Mammary epithelial cell (primary cell): Measurements from ENCODE around the gene WRAP73.

Experiments
- EZH2 ChIP-seq: IDR thresholded peaks from 2 replicates; pipeline ENCODE4 v1.6.1; 2012; ENCODE audit warnings: low read length, inconsistent platforms, borderline replicate concordance
- TF ChIP-seq, protein P1 (sequence below), 2 donors: IDR thresholded peaks in 1 of 2; conservative IDR thresholded peaks in 1 of 2; 2 replicates each; pipeline ENCODE4 v1.5.1; 2011 to 2012; ENCODE audit warnings: inconsistent platforms in 2 of 2, low read length in 2 of 2, mild to moderate bottlenecking in 2 of 2, control low read depth in 1 of 2, low read depth in 1 of 2; ENCODE audit not compliant: insufficient read depth in 1 of 2; ENCODE audit errors: extremely low read depth in 1 of 2

DNA sequence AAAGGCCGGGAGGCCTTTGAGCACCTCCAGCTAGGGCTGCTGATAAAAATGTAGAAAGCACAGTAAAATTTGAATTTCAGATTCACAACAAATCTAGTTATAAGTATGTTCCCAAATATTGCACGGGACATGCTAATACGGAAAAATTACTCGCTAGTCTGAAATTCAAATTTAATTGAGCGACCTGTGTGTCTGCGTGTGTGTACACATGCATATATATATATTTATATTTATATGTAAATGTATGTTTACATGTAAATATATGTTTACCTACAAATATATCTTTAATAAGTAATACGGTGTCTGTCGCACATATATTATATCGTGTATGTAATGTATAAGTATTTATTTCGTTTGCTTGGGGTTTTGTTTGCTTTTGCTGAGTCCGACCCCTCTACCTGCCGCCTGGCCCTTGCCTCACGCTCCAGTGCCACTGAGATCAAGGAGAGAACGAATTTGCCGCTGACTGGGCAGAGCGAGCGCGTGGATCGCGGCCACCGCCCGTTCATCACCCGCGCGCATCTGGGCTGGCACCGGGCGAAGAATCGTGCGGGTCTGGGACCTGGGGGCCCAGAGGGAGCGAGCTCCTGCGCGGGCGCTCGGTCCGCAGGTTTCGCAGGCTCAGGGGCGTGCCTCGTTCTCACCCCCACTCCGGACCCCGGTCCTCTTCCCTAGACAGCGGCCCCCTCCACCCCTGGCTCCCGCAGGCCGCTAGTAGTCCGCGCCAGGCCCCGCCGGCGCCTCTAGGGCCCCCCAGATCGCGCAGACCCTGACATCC is 534 bp upstream of the WRAP73 start:
- TF ChIP-seq, protein P1, sequence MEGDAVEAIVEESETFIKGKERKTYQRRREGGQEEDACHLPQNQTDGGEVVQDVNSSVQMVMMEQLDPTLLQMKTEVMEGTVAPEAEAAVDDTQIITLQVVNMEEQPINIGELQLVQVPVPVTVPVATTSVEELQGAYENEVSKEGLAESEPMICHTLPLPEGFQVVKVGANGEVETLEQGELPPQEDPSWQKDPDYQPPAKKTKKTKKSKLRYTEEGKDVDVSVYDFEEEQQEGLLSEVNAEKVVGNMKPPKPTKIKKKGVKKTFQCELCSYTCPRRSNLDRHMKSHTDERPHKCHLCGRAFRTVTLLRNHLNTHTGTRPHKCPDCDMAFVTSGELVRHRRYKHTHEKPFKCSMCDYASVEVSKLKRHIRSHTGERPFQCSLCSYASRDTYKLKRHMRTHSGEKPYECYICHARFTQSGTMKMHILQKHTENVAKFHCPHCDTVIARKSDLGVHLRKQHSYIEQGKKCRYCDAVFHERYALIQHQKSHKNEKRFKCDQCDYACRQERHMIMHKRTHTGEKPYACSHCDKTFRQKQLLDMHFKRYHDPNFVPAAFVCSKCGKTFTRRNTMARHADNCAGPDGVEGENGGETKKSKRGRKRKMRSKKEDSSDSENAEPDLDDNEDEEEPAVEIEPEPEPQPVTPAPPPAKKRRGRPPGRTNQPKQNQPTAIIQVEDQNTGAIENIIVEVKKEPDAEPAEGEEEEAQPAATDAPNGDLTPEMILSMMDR (conservative IDR thresholded peaks at IDR 0.05 in 1 of 2, IDR thresholded peaks at IDR 0.05 in 1 of 2; ENCODE audit: extremely low read depth in 1 of 2, insufficient read depth in 1 of 2, low read depth in 1 of 2, low read length in 2 of 2) = no peak
- no peak for TF ChIP-seq EZH2
